Skin of body (tissue), 2 donors: ENCODE data around the gene PTPRD. TPM values are rescaled to one million over a fixed set of nuclear protein-coding genes. Genes with fewer than 3 reads are reported as not detected.

Experiments used
- DNase-seq: peaks from one replicate; lab custom pipeline; 2025; lab: John Stamatoyannopoulos, UW
- total RNA-seq: library from RNA; depleted of rRNA; stranded (reverse); fragments of >200 nt; gene quantifications from one replicate; pipeline ENCODE4 v1.2.3, GENCODE V29; 2014

The PTPRD gene
- total RNA-seq, 1 donor from 2014 or later = 29.9 TPM

- DNase-seq = no peak
Observed at GRCh38 chr9:8600914-8601680, 2011.7 kb downstream of the PTPRD start.

DNA sequence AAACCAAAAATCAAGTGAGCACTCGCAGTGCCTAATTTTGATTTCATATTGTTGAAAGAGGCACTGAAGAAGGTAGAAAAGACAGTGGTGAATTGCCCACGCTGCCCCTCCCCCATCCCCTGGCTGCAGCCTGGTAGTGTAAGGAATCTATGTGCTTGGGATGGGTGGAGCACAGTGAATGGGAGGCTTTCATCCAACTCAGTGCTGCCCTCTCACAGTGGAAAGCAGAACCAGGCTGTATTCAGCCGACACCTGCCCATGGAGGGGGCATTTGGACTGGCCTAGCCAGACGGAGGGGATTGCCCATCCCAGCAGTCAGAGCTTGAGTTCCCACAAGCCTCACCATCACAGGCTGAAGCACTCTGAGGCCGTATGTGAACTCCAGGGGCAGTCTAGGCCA is 2012.9 kb downstream of the PTPRD start:
- DNase-seq = no peak

GRCh38 chr9:8589476-8589875 is 2023.3 kb downstream of the PTPRD start:
- no peak for DNase-seq

- DNase-seq = no peak
Observed at GRCh38 chr9:8585036-8585435, 2027.8 kb downstream of the PTPRD start.

GRCh38 chr9:8579661-8580060 is 2033.1 kb downstream of the PTPRD start:
- no peak for DNase-seq

DNA sequence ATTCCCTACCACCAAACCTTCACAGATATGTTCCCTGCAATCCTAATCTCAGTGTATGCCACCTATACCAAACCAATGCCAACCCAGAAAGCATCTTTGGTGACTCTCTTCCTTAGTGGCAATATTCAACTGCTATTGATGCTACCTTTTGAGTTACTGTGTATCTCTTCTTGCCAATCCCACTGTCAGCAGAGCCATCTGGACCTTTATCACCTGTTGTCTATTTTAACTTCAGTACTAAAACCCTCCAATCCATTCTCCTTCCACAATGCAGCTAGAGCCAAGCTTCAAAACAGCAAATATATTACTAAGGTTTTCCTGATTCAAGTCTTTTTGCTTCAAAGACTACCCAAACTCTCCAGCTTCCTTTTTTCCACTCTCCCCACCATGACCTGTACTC is 2036.1 kb downstream of the PTPRD start:
- DNase-seq = no peak

DNA sequence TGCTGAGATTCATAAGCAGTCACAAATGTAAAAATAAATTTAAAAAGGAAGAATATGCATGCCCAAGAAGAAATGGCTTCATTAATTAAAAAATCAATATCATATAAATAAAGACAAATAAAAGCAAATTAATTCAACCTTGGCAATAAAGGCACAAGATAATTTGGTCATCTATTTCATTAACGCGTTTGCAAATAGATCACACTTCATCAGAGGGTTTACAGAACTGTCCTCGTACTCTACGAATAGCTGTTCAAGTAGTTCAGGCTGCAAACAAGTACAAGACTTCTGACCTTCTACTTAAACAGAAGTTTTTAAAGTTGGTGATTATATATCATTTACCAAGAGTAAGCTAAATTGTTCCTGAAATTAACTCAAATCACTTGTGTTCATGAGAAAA is 2038.0 kb downstream of the PTPRD start:
- no peak for DNase-seq

DNA sequence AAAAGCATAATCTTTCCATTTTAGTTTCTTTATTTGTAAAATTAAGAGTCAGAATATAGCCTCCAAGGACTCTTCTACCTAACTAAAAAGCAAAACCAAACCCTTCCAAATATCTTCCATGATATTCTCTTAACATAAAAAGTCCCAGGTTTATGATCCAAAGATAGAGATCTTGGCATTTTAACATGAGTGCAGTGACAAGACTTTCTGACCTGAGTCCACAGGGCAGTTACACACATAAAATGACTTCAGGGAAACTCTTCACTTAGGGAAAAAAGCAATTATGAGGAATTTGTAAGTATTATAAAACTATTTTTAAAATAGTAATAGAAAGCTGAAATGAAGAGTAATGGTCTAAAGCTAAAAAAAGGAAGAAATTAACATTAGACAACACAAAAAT is 2040.6 kb downstream of the PTPRD start:
- no peak for DNase-seq

- DNase-seq = no peak
Observed at GRCh38 chr9:8571643-8572042, 2041.2 kb downstream of the PTPRD start.

DNA sequence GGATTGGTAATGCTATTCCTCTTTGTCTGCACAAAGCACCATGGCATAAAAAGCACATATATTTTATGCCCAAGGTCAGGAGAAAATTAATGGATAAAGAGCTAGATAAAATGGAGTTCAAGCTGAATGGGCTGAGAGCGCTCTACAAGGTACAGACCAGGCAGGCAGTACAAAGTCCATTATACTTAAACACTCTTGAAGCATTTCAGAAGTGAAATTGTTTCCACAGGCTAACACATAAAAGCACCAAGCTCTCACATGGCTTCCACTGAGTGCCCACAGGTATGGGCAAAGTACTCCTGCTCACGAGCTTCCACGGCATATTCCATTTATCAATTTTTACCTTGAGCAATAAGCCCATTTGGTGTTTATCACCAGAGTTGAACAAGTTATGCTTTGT is 2042.0 kb downstream of the PTPRD start:
- DNase-seq = no peak

GRCh38 chr9:8569823-8570222 is 2043.0 kb downstream of the PTPRD start:
- DNase-seq = no peak

DNA sequence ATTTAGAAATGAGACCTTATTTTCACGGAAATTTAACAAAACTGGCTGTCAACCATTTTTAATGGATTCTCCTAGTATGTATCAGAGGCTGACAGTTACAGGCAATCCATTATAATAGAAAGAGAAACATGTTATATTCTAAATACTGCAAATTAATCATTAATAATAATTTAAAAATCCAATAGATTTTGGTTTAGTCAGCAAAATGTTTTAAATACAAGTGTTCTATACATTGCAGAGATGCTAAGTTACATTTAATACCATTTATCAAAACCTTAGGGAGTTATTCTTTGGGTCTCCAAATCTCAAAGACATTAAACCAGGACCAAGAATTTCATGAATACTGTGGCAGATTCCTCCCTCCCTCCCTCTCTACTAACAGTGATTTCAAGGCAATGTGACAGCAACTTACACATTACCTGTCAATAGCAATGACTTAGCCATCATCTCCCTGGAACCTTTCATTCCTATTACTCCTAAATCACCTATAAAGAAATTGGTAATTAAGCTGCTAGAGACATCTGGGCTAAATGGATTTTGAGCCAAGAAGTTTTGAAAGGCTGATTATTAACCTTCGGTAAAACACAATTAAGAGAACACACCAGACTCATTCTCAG is 2044.7 kb downstream of the PTPRD start:
- DNase-seq = no peak

- no peak for DNase-seq
Observed at GRCh38 chr9:8564960-8565359, 2047.8 kb downstream of the PTPRD start.

DNA sequence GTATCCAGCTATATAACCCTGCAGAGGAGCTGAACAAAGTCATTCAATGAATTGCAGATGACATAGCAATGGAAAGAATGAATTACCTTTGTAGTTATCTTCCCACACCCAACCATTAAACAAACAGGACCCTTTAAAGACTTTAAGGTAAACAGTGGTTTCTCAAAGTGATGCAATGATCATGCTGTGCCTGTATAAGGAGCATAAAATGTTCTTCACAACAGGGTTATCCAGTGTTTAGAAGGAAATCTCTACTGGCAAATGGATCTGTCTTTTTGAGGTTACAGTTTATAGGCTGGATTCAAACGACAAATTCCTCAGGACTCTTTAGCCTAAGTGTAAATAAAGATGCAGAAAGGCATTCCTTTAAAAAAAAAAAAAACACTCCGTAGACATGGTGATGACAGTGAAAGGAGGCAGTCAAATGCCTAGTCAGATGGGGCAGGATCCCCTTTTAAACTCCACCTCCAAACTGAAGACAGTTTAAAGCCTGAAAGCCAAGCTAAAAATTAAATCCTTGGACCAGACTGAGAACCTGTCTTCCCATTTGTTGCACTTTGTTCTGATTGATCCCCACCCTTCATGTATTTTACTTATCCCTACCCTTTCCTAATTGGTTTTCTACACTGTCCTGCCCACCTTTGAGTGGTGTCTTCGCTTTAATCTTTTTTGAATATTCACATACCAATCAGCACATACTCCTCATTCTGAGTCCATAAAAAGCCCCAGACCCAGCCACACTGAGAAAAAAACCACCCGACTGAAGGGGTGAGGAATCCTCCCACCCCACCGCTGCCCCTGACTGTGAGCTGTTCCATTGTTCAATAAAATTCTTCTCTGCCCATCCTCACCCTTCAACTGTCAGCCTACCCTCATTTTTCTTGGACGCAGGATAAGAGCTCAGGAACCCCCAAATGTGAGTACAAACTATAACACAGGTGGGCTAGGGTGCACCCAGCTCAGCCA is 2052.0 kb downstream of the PTPRD start:
- no peak for DNase-seq

DNA sequence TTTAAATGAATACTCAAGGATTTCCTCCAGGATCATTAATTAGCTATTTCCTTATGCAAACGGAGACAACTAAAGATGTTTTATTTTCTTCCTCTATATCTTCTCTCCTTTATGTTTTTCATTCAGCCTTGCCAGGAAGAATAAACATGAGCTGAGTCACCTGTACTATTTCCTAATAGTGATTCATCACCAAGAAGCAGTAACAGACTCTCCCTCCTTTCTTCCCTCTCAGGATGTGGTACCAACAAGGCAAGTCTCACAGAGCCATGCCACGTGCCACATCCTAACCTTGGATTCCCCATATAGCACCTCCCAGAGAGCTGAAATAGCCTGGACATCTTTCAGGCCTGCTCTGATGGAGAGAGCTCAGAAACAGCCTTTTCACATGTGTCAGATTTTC is 2054.6 kb downstream of the PTPRD start:
- no peak for DNase-seq

DNA sequence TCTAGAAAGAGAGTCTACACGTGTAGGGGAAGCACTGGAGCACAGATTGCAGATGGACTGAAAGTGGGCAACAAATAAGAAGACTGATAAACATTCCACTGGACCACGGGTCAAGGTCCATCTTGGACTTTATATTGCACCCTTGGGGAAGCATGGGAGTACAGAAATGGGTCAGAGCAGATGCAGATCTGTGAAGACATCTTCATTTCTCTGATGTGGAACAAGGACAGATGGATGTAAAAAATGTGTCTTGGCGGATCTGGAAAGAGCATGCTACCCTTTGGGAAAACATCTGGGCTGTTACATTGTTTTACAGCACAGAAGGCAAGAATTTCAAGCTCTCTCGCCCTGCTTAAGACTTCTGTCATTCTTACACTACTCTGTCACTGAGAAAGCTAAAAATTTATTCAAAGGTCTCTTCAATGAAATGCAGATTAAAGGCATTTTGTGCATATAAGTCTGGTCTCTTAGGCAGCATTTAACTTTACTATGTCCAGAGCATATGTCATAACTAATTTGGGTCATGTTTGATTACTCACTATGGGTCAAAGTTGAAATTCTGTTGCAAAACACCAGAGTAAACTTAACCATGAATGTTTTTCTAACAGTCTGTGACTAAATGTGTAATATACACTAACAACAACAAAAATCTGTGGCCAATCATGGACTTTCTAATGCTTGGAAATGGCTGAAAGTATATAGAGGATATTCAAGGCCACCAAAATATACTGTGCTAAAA is 2056.9 kb downstream of the PTPRD start:
- DNase-seq = peak; percentile 92

- DNase-seq = no peak
Observed at GRCh38 chr9:8553444-8553843, 2059.4 kb downstream of the PTPRD start.

- DNase-seq = no peak
Observed at GRCh38 chr9:8552732-8553131, 2060.1 kb downstream of the PTPRD start.

GRCh38 chr9:8549214-8549613 is 2063.6 kb downstream of the PTPRD start:
- DNase-seq = no peak

- no peak for DNase-seq
Observed at GRCh38 chr9:8543219-8543618, 2069.6 kb downstream of the PTPRD start.

DNA sequence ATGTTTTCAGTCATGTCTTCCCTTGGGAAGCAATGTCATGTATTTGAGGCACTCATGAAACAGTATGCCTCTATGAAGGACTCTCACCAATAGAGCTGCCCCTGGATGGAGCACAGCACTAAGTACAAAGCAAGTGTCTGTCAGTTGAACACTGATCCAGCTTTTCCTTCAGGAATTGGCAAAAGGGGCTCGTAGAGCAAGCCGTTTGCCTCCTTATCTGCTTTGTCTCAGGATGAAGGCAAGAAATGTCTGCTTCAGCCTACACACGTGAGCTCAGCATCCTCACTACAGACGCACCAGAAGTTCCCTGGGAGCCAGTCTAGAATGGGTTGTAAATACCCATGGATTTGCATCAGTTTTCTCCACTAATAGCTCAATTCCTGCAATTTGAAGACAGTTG is 2070.3 kb downstream of the PTPRD start:
- no peak for DNase-seq
